H1 (cell line): Measurements from ENCODE around the gene SH3PXD2A. TPM values are rescaled to one million over a fixed set of nuclear protein-coding genes. Genes with fewer than 3 reads are reported as not detected.

Source experiments
- CBX8 ChIP-seq: fragments of 300-800, 300-1000 bp; sonication (generic); IDR thresholded peaks from 2 replicates; pipeline ENCODE4 v1.7.1; 2016; ENCODE audit warnings: low read depth, low read length, borderline replicate concordance
- EGR1 ChIP-seq: IDR thresholded peaks from 2 replicates; pipeline ENCODE4 v1.6.1; 2011; ENCODE audit warnings: low read depth, low read length, borderline replicate concordance
- GABPA ChIP-seq: IDR thresholded peaks from 2 replicates; pipeline ENCODE4 v1.6.1; 2011; ENCODE audit warnings: mild to moderate bottlenecking, low read length, moderate library complexity, borderline replicate concordance; ENCODE audit not compliant: insufficient read depth
- KDM4A ChIP-seq: IDR thresholded peaks from one replicate; pipeline ENCODE4 v1.7.1; 2012; ENCODE audit warnings: low read depth, mild to moderate bottlenecking, moderate library complexity, low read length, inconsistent platforms; ENCODE audit not compliant: severe bottlenecking
- MAFK ChIP-seq: IDR thresholded peaks from 2 replicates; pipeline ENCODE4 v1.6.1; 2012; ENCODE audit warnings: low read depth, mild to moderate bottlenecking, improper control_type of control experiment, low read length
- RFX5 ChIP-seq: IDR thresholded peaks from 2 replicates; pipeline ENCODE4 v1.6.1; 2011; ENCODE audit warnings: low read depth, low read length, improper control_type of control experiment, borderline replicate concordance
- TAF7 ChIP-seq: optimal IDR thresholded peaks from 2 replicates; pipeline ENCODE3; 2011; ENCODE audit warnings: low read depth, mild to moderate bottlenecking, inconsistent platforms, low read length, moderate library complexity, borderline replicate concordance
- polyA plus RNA-seq, 7 experiments: library from polyadenylated mRNA; depleted of rRNA in 3 of 7; stranded (reverse) in 5 of 7; unstranded in 2 of 7; fragments of >200 nt in 5 of 7; fragments of 200-250 nt in 2 of 7; gene quantifications; 1 replicate in 5 of 7; 2 replicates in 1 of 7; 4 replicates in 1 of 7; pipeline versions ENCODE4 v1.2.1 to v1.2.3, GENCODE V29; 2011 to 2013; ENCODE audit warnings: missing spikeins in 2 of 7, mixed read lengths in 2 of 7
- total RNA-seq: library from RNA; stranded (reverse); fragmentation: NEBNext Ultra II Directional; extraction: Animal tissue kit (Norgen Biotek cat#: 25700); gene quantifications from 2 replicates; pipeline ENCODE4 v1.2.1, GENCODE V29; 2021

Gene SH3PXD2A
- total and polyA plus RNA-seq, 2 of the 8 experiments (the other 6 are each of a cell fraction or from before 2014, with no cell fraction given), result 5.4 to 16.3 TPM

DNA sequence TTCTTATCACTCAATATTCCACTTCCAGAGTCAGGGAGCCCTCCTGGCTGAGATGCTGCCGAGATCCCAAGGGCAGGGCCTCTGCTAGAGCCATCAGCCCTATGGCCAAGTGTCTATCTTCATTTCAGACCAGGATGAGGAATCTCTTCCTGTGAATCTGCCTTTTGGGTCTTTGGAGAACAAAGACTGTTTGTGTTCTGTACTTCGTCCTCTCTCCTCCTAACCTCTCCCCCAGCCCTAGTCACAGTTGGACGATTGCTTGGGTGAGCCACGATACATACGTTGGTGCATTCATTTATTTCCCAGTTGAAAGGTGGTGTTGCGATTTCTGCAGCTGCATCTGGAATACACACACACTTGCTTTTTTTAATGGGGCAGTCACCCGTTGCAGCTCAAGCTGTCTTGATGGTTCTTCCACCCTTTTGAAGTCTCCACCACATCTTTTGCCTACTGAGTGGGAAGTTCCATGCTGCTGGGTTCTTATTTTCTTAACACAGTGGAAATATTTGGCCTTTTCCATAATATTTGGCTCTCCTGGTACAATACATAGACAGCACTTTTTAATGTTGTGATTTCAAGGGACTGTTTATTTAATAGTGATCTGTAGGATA lies 26.7 kb downstream of the SH3PXD2A start (continued):
- TF ChIP-seq KDM4A (no peak), TAF7 (no peak), EGR1 (no peak), GABPA (no peak), RFX5 (no peak), MAFK (no peak), CBX8 (no peak)
- TF ChIP-seq, all 59 proteins: peak for 0
